GM23248 (cell line): ENCODE results near the gene MACROD2. TPM values are rescaled to one million over a fixed set of nuclear protein-coding genes. Genes with fewer than 3 reads are reported as not detected.

Source experiments
- DNase-seq: peaks from one replicate; pipeline ENCODE4 v3.0.0-alpha.2; 2015
- H2AFZ ChIP-seq: fragments of 200-600 bp; sonication (generic); 2 replicates; pipeline ENCODE4 v1.6.1; 2016; ENCODE audit warnings: antibody characterized with exemption
- H3F3A ChIP-seq: fragments of 200-600 bp; sonication (generic); 2 replicates; pipeline ENCODE4 v1.6.1; 2016; ENCODE audit warnings: mild to moderate bottlenecking, antibody characterized with exemption, mixed run types; ENCODE audit not compliant: insufficient read depth
- H3K27ac ChIP-seq: fragments of 200-600 bp; sonication (generic); 2 replicates; pipeline ENCODE4 v1.5.1; 2016; ENCODE audit warnings: mild to moderate bottlenecking
- H3K27me3 ChIP-seq: fragments of 200-600 bp; sonication (generic); replicated peaks from 2 replicates; pipeline ENCODE4 v1.6.1; 2016; ENCODE audit warnings: mild to moderate bottlenecking; ENCODE audit not compliant: insufficient read depth
- H3K36me3 ChIP-seq: fragments of 200-600 bp; sonication (generic); 2 replicates; pipeline ENCODE4 v1.6.1; 2016; ENCODE audit warnings: low read depth, mild to moderate bottlenecking
- H3K4me1 ChIP-seq: fragments of 200-600 bp; sonication (generic); 2 replicates; pipeline ENCODE4 v1.6.1; 2016; ENCODE audit warnings: mild to moderate bottlenecking; ENCODE audit not compliant: insufficient read depth
- H3K4me2 ChIP-seq: fragments of 200-600 bp; sonication (generic); one replicate; pipeline ENCODE4 v1.6.1; 2016; ENCODE audit warnings: mild to moderate bottlenecking; ENCODE audit not compliant: unreplicated experiment
- H3K4me3 ChIP-seq: fragments of 200-600 bp; sonication (generic); 2 replicates; pipeline ENCODE4 v1.5.1; 2016; ENCODE audit warnings: mild to moderate bottlenecking
- H3K79me2 ChIP-seq: fragments of 200-600 bp; sonication (generic); 2 replicates; pipeline ENCODE4 v1.6.1; 2016; ENCODE audit warnings: mild to moderate bottlenecking; ENCODE audit not compliant: insufficient read depth
- H3K9ac ChIP-seq: fragments of 200-600 bp; sonication (generic); 2 replicates; pipeline ENCODE4 v1.6.1; 2016; ENCODE audit warnings: mild to moderate bottlenecking
- H3K9me2 ChIP-seq: fragments of 200-600 bp; sonication (generic); 2 replicates; pipeline ENCODE4 v1.6.1; 2016; ENCODE audit warnings: mixed run types, mild to moderate bottlenecking, moderate library complexity; ENCODE audit not compliant: insufficient read depth
- H3K9me3 ChIP-seq: fragments of 200-600 bp; sonication (generic); one replicate; pipeline ENCODE4 v1.6.1; 2017; ENCODE audit warnings: low read depth
- H4K20me1 ChIP-seq: fragments of 200-600 bp; sonication (generic); 2 replicates; pipeline ENCODE4 v1.6.0; 2016; ENCODE audit not compliant: insufficient read depth
- EZH2 ChIP-seq: fragments of 200-600 bp; sonication (generic); IDR thresholded peaks from 2 replicates; pipeline ENCODE4 v1.6.1; 2018; ENCODE audit warnings: antibody characterized with exemption, mild to moderate bottlenecking; ENCODE audit not compliant: insufficient read depth, poor library complexity, severe bottlenecking
- EZH2phosphoT487 ChIP-seq: fragments of 200-600 bp; sonication (generic); IDR thresholded peaks from 2 replicates; pipeline ENCODE4 v1.6.1; 2018; ENCODE audit warnings: antibody characterized with exemption, moderate library complexity, mild to moderate bottlenecking, low read depth; ENCODE audit not compliant: insufficient read depth
- WGBS, 2 experiments: methylation state at CpG; one replicate each; pipeline ENCODE4 v1.1.6; 2015 to 2017; ENCODE audit warnings: low lambda C conversion rate in 2 of 2, low coverage in 1 of 2; ENCODE audit errors: missing lambda C conversion rate in 2 of 2; 5-methylcytosine and 5-hydroxymethylcytosine counted together
- in situ Hi-C: fragments of 300-500 bp; cut with MboI; formaldehyde crosslinking; loops from 2 replicates; pipeline ENCODE4 v1.15.0; 2020
- polyA plus RNA-seq: library from polyadenylated mRNA; unstranded; fragments of >200 nt; fragmentation: Nextera tagmentation; extraction: Ambion mirVana; gene quantifications from 2 replicates; pipeline ENCODE4 v1.2.1, GENCODE V29; 2016
- total RNA-seq: library from RNA; depleted of rRNA; stranded (reverse); fragments of >200 nt; shearing (Covaris generic); gene quantifications from 2 replicates; pipeline ENCODE4 v1.2.3, GENCODE V29; 2014

MACROD2 gene
- total and polyA plus RNA-seq, 2 experiments from 2014 or later: 1.1 to 3.1 TPM

DNA sequence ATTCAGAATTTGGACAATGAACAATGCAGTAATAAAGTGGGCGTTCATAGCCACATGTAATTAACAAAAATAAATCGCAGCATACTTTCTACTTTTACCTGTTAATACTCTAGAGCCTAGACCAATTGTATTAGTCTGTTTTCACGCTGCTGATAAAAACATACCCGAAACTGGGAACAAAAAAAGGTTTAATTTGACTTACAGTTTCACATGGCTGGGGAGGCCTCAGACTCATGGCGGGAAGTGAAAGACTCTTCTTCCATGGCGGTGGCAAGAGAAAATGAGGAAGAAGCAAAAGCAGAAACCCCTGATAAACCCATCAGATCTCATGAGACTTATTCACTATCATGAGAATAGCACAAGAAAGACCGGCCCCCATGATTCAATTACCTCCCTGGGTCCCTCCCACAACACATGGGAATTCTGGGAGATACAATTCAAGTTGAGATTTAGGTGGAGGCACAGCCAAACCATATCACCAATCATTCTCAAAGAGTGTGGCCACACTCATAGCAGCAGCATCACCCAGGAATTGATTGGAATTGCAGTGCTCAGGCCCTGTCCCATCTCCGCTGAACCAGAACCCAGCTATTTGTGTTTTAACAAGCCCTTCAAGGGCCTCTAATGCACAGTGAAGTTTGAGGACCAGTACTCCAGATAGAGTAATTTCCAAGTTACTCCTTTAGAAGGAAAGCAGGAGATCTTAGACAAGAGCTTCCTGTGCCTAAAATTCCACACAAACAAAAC lies 1927.9 kb downstream of the MACROD2 start:
- Histone ChIP-seq H3K9me2 (no peaks in the 10 kb centered on the region), H3K27me3 (no peaks in the 10 kb centered on the region), H3K9ac (no peak overlapping the region), H3K36me3 (no peaks in the 10 kb centered on the region), H3K79me2 (no peaks in the 10 kb centered on the region), H3F3A (no peaks in the 10 kb centered on the region), H3K27ac (no peak overlapping the region), H3K9me3 (no peaks in the 10 kb centered on the region), H3K4me3 (no peak overlapping the region), H2AFZ (no peak overlapping the region), H3K4me1 (no peaks in the 10 kb centered on the region), H4K20me1 (no peaks in the 10 kb centered on the region), H3K4me2 (no peak overlapping the region)
- TF ChIP-seq EZH2phosphoT487 (no peak), EZH2 (no peak)
- no peak for DNase-seq
- WGBS, 2 experiments: 66 to 68% methylated on average over 8 of the region's 8 CpGs
- in situ Hi-C loops: no loop called here

DNA sequence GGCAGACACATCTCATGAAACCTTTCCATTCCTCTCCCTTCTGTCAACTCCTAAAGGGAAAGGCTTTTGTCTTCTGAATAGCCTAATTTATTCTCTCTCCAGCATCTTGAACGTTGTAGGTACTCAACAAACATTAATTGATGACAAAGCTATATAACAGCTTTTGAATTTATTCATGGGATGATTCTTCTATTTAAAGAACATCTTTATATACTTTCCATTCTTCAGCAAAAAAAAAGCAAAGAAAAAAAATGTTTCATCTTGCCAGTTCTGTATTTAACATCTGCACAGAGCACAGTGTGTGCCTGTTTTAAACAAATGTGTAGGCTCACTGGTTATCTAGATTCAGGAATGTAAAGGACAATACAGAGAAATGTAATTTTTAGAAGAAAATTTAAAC lies 1929.2 kb downstream of the MACROD2 start:
- no peak for TF ChIP-seq EZH2phosphoT487
- no peak for TF ChIP-seq EZH2
- no peak overlapping the region for H3K9ac ChIP-seq
- H3K27ac ChIP-seq: no peak overlapping the region
- no peaks in the 10 kb centered on the region for H3F3A ChIP-seq
- H3K9me2 ChIP-seq: no peaks in the 10 kb centered on the region
- no peak overlapping the region for H3K4me3 ChIP-seq
- no peaks in the 10 kb centered on the region for H3K27me3 ChIP-seq
- no peaks in the 10 kb centered on the region for H3K4me1 ChIP-seq
- in situ Hi-C loops: no loop called here
- H4K20me1 ChIP-seq: no peaks in the 10 kb centered on the region
- WGBS, 2 experiments: 5 to 7% methylated on average over 1 of the region's 1 CpG
- H3K9me3 ChIP-seq: no peaks in the 10 kb centered on the region
- H3K36me3 ChIP-seq: no peaks in the 10 kb centered on the region
- H3K79me2 ChIP-seq: no peaks in the 10 kb centered on the region
- H2AFZ ChIP-seq: no peak overlapping the region
- DNase-seq: no peak
- H3K4me2 ChIP-seq: no peak overlapping the region

DNA sequence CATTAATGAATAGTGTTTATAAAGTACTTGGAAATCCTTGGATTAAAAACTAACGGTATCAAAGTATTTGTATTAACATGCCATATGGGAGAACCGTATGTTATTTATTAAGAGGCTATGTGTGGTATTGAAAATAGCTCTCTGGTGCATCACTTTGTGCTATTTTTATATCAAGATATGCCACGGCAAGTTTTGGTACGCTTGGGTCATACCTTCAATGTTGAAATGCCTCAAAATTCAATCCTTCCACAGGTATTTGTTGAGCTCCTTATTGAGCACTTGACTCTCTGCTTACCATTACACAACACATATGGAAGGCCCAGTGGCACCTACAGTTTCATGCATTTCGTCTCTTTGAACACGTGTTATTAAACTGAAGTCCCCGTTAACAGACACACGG lies 1930.1 kb downstream of the MACROD2 start:
- no peak overlapping the region for H3K4me3 ChIP-seq
- no peak overlapping the region for H3K9ac ChIP-seq
- H3K27me3 ChIP-seq: no peaks in the 10 kb centered on the region
- no peak overlapping the region for H2AFZ ChIP-seq
- no peaks in the 10 kb centered on the region for H3K4me1 ChIP-seq
- no peak for DNase-seq
- H3F3A ChIP-seq: no peaks in the 10 kb centered on the region
- in situ Hi-C loops: loop anchor here (25.0 kb wide), 1 partner anchor 1588 kb away; the partner anchor contains the start of gene FLRT3
- H3K27ac ChIP-seq: no peak overlapping the region
- TF ChIP-seq EZH2phosphoT487 (no peak), EZH2 (no peak)
- no peaks in the 10 kb centered on the region for H3K9me3 ChIP-seq
- no peaks in the 10 kb centered on the region for H3K79me2 ChIP-seq
- 46% methylated on average over 8 of the region's 8 CpGs for WGBS, 2 experiments
- no peaks in the 10 kb centered on the region for H4K20me1 ChIP-seq
- no peaks in the 10 kb centered on the region for H3K9me2 ChIP-seq
- H3K4me2 ChIP-seq: no peak overlapping the region
- no peaks in the 10 kb centered on the region for H3K36me3 ChIP-seq

DNA sequence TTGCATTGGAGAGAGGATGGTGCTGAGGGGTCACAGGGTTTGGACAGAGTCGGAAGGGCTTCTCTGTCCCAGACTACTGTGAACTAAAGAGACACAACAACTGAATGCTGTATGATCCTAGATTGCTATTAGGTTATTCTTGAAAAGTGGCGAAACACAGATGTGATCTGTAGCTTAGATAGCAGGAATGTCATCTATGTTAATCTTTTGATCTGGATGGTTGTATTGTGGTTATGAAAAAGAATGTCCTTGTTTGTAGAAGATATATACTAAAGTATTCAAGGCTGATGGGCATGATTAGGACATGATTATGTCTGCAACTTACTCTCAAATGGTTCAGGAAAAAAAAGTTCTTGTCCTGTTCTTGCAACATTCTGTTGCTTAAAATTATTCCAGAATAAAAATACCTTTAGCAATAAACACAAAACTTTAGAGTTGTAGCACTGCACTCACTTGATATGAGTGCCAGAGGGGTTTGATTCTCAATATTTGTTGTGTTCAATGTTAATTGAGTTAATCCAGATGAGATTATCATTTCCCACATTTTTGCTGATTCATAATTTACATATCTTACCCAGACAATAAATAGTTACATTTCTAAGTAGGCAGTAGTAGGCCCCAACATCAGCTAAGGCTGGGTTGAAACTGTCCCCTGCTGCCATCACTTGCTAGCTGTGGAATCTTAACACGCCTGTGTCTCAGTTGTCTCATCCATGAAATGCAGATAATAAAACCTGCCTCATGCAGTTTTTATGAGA lies 1932.8 kb downstream of the MACROD2 start:
- WGBS, 2 experiments: 58 to 59% methylated on average over 3 of the region's 3 CpGs
- Histone ChIP-seq H3K4me2 (no peak overlapping the region), H3K27me3 (no peaks in the 10 kb centered on the region), H3F3A (no peaks in the 10 kb centered on the region), H3K9me2 (no peaks in the 10 kb centered on the region), H3K4me3 (no peak overlapping the region), H3K9ac (no peak overlapping the region), H3K4me1 (no peaks in the 10 kb centered on the region), H2AFZ (no peak overlapping the region), H3K79me2 (no peaks in the 10 kb centered on the region), H3K9me3 (no peaks in the 10 kb centered on the region), H3K36me3 (no peaks in the 10 kb centered on the region), H3K27ac (no peak overlapping the region), H4K20me1 (no peaks in the 10 kb centered on the region)
- no peak for DNase-seq
- in situ Hi-C loops: loop anchor here (25.0 kb wide), 1 partner anchor 1591 kb away; the partner anchor contains the start of gene FLRT3
- TF ChIP-seq EZH2 (no peak), EZH2phosphoT487 (no peak)
